Stomach (tissue), 4 donors: Measurements from ENCODE around the gene ASIP.

Experiments used
- POLR2A ChIP-seq, 4 donors: fragments of 450-650 bp; IDR thresholded peaks; one replicate each; pipeline ENCODE4 v1.6.1; 2016; ENCODE audit warnings: antibody characterized with exemption in 4 of 4, control low read depth in 2 of 4, mild to moderate bottlenecking in 1 of 4, moderate library complexity in 1 of 4
- POLR2AphosphoS5 ChIP-seq, 3 donors: sonication (generic); formaldehyde crosslinking; IDR thresholded peaks; one replicate each; pipeline ENCODE4 v1.6.1; 2016; ENCODE audit warnings: antibody characterized with exemption in 3 of 3
- TF ChIP-seq, protein P1 (sequence below), 7 experiments: fragments of 450-650 bp in 4 of 7; fragments of 200-600 bp in 3 of 7; sonication (generic) in 3 of 7; IDR thresholded peaks; one replicate each; pipeline ENCODE4 v1.5.1; 2016 to 2019; ENCODE audit warnings: antibody characterized with exemption in 7 of 7, control low read depth in 2 of 7, mild to moderate bottlenecking in 1 of 7

DNA sequence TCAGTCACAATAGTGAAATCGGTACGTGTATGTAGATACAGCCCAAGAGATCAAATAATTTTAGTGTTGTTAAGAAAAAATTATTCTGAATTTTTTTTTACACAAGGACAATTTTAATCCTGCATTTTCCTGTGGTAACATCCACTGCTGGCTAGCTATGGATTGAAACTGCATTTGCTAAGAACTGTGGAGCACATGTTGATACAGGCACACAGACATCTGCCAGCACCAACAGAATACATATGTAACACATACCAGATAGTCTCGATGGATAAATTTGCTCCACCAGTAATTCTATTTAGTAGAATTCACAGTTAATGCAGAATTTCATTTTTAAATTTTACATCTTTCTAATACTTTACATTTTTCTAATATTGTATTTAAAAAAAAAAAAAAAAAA lies 2.2 kb downstream of the ASIP start:
- TF ChIP-seq, protein P1, sequence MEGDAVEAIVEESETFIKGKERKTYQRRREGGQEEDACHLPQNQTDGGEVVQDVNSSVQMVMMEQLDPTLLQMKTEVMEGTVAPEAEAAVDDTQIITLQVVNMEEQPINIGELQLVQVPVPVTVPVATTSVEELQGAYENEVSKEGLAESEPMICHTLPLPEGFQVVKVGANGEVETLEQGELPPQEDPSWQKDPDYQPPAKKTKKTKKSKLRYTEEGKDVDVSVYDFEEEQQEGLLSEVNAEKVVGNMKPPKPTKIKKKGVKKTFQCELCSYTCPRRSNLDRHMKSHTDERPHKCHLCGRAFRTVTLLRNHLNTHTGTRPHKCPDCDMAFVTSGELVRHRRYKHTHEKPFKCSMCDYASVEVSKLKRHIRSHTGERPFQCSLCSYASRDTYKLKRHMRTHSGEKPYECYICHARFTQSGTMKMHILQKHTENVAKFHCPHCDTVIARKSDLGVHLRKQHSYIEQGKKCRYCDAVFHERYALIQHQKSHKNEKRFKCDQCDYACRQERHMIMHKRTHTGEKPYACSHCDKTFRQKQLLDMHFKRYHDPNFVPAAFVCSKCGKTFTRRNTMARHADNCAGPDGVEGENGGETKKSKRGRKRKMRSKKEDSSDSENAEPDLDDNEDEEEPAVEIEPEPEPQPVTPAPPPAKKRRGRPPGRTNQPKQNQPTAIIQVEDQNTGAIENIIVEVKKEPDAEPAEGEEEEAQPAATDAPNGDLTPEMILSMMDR (IDR thresholded peaks at IDR 0.05), result no peak
- no peak for TF ChIP-seq POLR2AphosphoS5 (IDR thresholded peaks at IDR 0.05)
- TF ChIP-seq POLR2A (IDR thresholded peaks at IDR 0.05), result no peak
